B cell (primary cell): ENCODE data around the gene KCNK18. TPM values are rescaled to one million over a fixed set of nuclear protein-coding genes. Genes with fewer than 3 reads are reported as not detected.

Source experiments
- ATAC-seq: fragments of 200-7000 bp; cut with Tn5 transposase; one replicate; pipeline ENCODE4 v1.10.0; 2021; ENCODE audit warnings: low read depth, mild to moderate bottlenecking, moderate number of reproducible peaks, moderate library complexity
- CTCF ChIA-PET: fragments of 350-600 bp; sonication (Branson Sonifier 250); formaldehyde crosslinking; loops from one replicate; lab custom pipeline; 2021; ENCODE audit warnings: antibody characterized with exemption, inconsistent platforms; lab: Charles Lee
- POLR2A ChIA-PET: fragments of 350-600 bp; sonication (Branson Sonifier 250); formaldehyde crosslinking; loops from one replicate; lab custom pipeline; 2021; ENCODE audit warnings: antibody characterized with exemption; lab: Charles Lee
- DNase-seq: peaks from one replicate; pipeline ENCODE4 v3.0.0; 2013
- H2AFZ ChIP-seq: 2 replicates; pipeline ENCODE4 v1.6.1; 2012; ENCODE audit warnings: mild to moderate bottlenecking, low read depth, low read length; ENCODE audit not compliant: insufficient read depth, poor library complexity, severe bottlenecking
- H3K27ac ChIP-seq, 2 donors: 1 replicate in 1 of 2; 2 replicates in 1 of 2; pipeline ENCODE4 v1.5.1; 2012 to 2013; ENCODE audit warnings: low read length in 2 of 2, mild to moderate bottlenecking in 2 of 2, moderate library complexity in 1 of 2
- H3K27me3 ChIP-seq, 4 experiments: fragments of 200-600 bp in 1 of 4; sonication (generic) in 1 of 4; replicated peaks in 1 of 4; 1 replicate in 2 of 4; 2 replicates in 2 of 4; pipeline versions ENCODE4 v1.6.1 to v1.7.0; 2013 to 2016; ENCODE audit warnings: low read length in 3 of 4, mild to moderate bottlenecking in 2 of 4, mixed read lengths in 1 of 4, moderate library complexity in 1 of 4; ENCODE audit not compliant: insufficient read depth in 4 of 4, control insufficient read depth in 3 of 4; ENCODE audit errors: control extremely low read depth in 1 of 4
- H3K36me3 ChIP-seq, 2 experiments: replicated peaks in 1 of 2; 1 replicate in 1 of 2; 2 replicates in 1 of 2; pipeline versions ENCODE4 v1.6.1 to v1.7.1; 2013; ENCODE audit warnings: low read length in 1 of 2; ENCODE audit not compliant: insufficient read depth in 2 of 2, control insufficient read depth in 1 of 2; ENCODE audit errors: control extremely low read depth in 1 of 2, extremely low read depth in 1 of 2
- H3K4me1 ChIP-seq, 2 donors: fragments of 200-600 bp in 1 of 2; sonication (generic) in 1 of 2; 1 replicate in 1 of 2; 2 replicates in 1 of 2; pipeline versions ENCODE4 v1.5.1 to v1.6.1; 2013 to 2017; ENCODE audit warnings: low read length in 2 of 2; ENCODE audit not compliant: control insufficient read depth in 2 of 2, insufficient read depth in 2 of 2
- H3K4me2 ChIP-seq: replicated peaks from 2 replicates; pipeline ENCODE3; 2012; ENCODE audit warnings: mild to moderate bottlenecking, low read depth, low read length; ENCODE audit not compliant: poor library complexity, severe bottlenecking
- H3K4me3 ChIP-seq, 5 experiments: fragments of 200-600 bp in 1 of 5; sonication (generic) in 1 of 5; 1 replicate in 3 of 5; 2 replicates in 2 of 5; pipeline versions ENCODE4 v1.5.1 to v1.7.0; 2011 to 2016; ENCODE audit warnings: low read length in 4 of 5, mild to moderate bottlenecking in 4 of 5, low read depth in 2 of 5, control low read depth in 1 of 5, moderate library complexity in 1 of 5; ENCODE audit not compliant: insufficient read depth in 1 of 5; ENCODE audit errors: control extremely low read depth in 1 of 5, extremely low read depth in 1 of 5
- H3K79me2 ChIP-seq: fragments of 200-600 bp; sonication (generic); one replicate; pipeline ENCODE4 v1.6.0; 2016; ENCODE audit warnings: low read length; ENCODE audit not compliant: control insufficient read depth, insufficient read depth
- H3K9ac ChIP-seq: fragments of 200-600 bp; sonication (generic); 2 replicates; pipeline ENCODE4 v1.6.1; 2017; ENCODE audit warnings: mild to moderate bottlenecking, low read length, moderate library complexity
- H3K9me3 ChIP-seq, 3 donors: one replicate each; pipeline versions ENCODE4 v1.6.1 to v1.7.1; 2013; ENCODE audit warnings: low read length in 2 of 3; ENCODE audit not compliant: control insufficient read depth in 2 of 3, insufficient read depth in 1 of 3; ENCODE audit errors: control extremely low read depth in 1 of 3
- H4K20me1 ChIP-seq: 2 replicates; pipeline ENCODE4 v1.6.0; 2012; ENCODE audit warnings: mild to moderate bottlenecking, low read length; ENCODE audit not compliant: insufficient read depth, control insufficient read depth, poor library complexity, severe bottlenecking
- H3K27ac Mint-ChIP-seq: one replicate; pipeline ENCODE4 v1.8.0; 2021; ENCODE audit warnings: mixed read lengths
- H3K27me3 Mint-ChIP-seq: one replicate; pipeline ENCODE4 v1.8.0; 2021; ENCODE audit warnings: mixed read lengths
- H3K4me1 Mint-ChIP-seq: one replicate; pipeline ENCODE4 v1.8.0; 2021; ENCODE audit warnings: mixed read lengths
- H3K4me3 Mint-ChIP-seq: one replicate; pipeline ENCODE4 v1.8.0; 2021; ENCODE audit warnings: mixed read lengths
- H3K9me3 Mint-ChIP-seq: one replicate; pipeline ENCODE4 v1.8.0; 2022; ENCODE audit warnings: mixed read lengths; ENCODE audit not compliant: insufficient read depth
- EZH2 ChIP-seq: IDR thresholded peaks from 2 replicates; pipeline ENCODE4 v1.6.1; 2012; ENCODE audit warnings: borderline replicate concordance, low read depth, mild to moderate bottlenecking, moderate library complexity, low read length; ENCODE audit not compliant: insufficient read depth, poor library complexity, severe bottlenecking
- WGBS: methylation state at CpG from one replicate; pipeline ENCODE4 v1.1.5; 2013; ENCODE audit warnings: missing lambda C conversion rate; ENCODE audit not compliant: insufficient coverage; 5-methylcytosine and 5-hydroxymethylcytosine counted together
- intact Hi-C: fragments of 100-400 bp; cut with micrococcal nuclease; formaldehyde crosslinking; loops from one replicate; pipeline ENCODE4 v1.10.0; 2022
- polyA plus RNA-seq: library from polyadenylated mRNA; depleted of rRNA; stranded (reverse); fragments of >200 nt; gene quantifications from 2 replicates; pipeline ENCODE4 v1.2.3, GENCODE V29; 2012
- total RNA-seq, 2 donors: library from RNA; stranded (reverse); fragments of 120-200 nt in 1 of 2; gene quantifications; 1 replicate in 1 of 2; 2 replicates in 1 of 2; pipeline versions ENCODE4 v1.2.3 to v1.2.4, GENCODE V29; 2013 to 2022
- TF ChIP-seq, protein P1 (sequence below): fragments of 200-600 bp; IDR thresholded peaks from one replicate; pipeline ENCODE4 v1.8.0; 2022; ENCODE audit warnings: antibody characterized with exemption, mild to moderate bottlenecking

The KCNK18 gene
- total and polyA plus RNA-seq, 2 donors (not counting 1 experiment from before 2014, with no cell fraction given), result not detected

DNA sequence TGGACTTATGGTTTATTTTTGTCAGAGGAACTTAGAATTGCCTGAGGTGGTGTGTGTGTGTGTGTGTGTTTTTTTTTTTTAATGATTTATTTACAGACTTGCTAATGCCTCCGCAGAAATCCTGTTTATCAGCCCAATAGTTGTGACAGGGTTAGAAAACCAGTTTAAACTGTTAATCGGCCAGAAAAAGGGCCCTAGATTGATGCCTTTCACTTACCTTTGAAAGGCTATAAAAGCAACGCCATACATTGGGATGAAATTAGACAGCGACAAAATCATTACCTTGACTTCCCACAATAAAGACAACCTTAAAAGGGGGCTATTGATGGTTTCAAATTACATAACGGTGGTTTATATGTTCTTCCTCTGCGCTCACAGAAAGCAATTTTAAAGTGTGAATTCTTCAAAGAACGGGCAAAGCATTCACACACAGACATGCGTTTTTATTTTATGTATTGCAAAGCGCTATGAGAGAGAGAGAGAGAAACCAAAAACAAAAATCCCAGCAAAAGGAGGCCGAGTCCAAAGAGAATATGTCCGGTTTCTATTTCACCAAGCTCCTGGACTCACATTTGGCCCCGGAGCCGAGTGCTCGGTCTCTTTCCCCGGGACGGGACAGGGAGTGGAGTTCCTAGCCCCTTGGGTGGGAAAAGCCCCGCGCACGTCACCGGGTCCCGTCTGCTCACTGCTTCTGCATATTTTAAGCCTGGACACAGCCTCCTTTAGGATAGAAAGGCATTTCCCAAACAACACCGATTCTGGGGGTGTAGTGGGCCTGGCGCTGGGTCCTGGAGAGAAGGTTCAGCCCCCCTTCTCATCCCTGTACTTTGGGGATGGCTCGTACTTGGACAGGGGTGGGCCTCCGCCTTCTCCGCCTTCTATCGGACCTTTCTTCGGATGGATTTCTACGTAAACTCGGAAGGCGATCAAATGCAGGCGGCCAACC is 32.4 kb upstream of the KCNK18 start:
- peaks cover 0 to 48% (median 0%) of the 10 kb centered on the region in 3 donors for H3K9me3 ChIP-seq
- ATAC-seq (no peak), DNase-seq (peak; percentile 19)
- no peak for TF ChIP-seq EZH2
- TF ChIP-seq, protein P1, sequence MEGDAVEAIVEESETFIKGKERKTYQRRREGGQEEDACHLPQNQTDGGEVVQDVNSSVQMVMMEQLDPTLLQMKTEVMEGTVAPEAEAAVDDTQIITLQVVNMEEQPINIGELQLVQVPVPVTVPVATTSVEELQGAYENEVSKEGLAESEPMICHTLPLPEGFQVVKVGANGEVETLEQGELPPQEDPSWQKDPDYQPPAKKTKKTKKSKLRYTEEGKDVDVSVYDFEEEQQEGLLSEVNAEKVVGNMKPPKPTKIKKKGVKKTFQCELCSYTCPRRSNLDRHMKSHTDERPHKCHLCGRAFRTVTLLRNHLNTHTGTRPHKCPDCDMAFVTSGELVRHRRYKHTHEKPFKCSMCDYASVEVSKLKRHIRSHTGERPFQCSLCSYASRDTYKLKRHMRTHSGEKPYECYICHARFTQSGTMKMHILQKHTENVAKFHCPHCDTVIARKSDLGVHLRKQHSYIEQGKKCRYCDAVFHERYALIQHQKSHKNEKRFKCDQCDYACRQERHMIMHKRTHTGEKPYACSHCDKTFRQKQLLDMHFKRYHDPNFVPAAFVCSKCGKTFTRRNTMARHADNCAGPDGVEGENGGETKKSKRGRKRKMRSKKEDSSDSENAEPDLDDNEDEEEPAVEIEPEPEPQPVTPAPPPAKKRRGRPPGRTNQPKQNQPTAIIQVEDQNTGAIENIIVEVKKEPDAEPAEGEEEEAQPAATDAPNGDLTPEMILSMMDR, result no peak
- CTCF ChIA-PET, result interaction anchor here (0.7 to 4.1 kb wide), 5 partner anchors 10 to 483 kb away, joined by 3 to 17 read pairs (median 3); no protein-coding TSS in a partner anchor
- peaks cover 65% of the 10 kb centered on the region for H3K27me3 Mint-ChIP-seq
- H4K20me1 ChIP-seq, result no peaks in the 10 kb centered on the region
- H3K79me2 ChIP-seq, result no peaks in the 10 kb centered on the region
- no peak overlapping the region for H2AFZ ChIP-seq
- H3K27ac Mint-ChIP-seq, result no peak overlapping the region
- intact Hi-C loops, result loop anchor here (5.0 kb wide), 1 partner anchor 33 kb away; no protein-coding TSS in a partner anchor
- no peak overlapping the region for H3K27ac ChIP-seq
- H3K9ac ChIP-seq, result no peak overlapping the region
- H3K27me3 ChIP-seq, result peaks cover 0 to 91% (median 71%) of the 10 kb centered on the region in 4 experiments
- peaks cover 26 to 28% of the 10 kb centered on the region in 2 donors for H3K4me1 ChIP-seq
- no peak overlapping the region for H3K4me3 ChIP-seq
- H3K4me3 Mint-ChIP-seq, result no peak overlapping the region
- H3K4me2 ChIP-seq, result peak overlapping the region; percentile 20
- no peaks in the 10 kb centered on the region for H3K36me3 ChIP-seq
- peaks cover 2% of the 10 kb centered on the region for H3K9me3 Mint-ChIP-seq
- 10% methylated on average over 17 of the region's 32 CpGs for WGBS
- H3K4me1 Mint-ChIP-seq, result peaks cover 27% of the 10 kb centered on the region
- POLR2A ChIA-PET, result no interaction called here
